ENCODE results near the gene DNAH9. TPM values are rescaled to one million over a fixed set of nuclear protein-coding genes. Genes with fewer than 3 reads are reported as not detected.

DNAH9 gene
- total and polyA plus RNA-seq, 2 donors (not counting 1 experiment from before 2014, with no cell fraction given), result not detected

GRCh38 chr17:11612956-11613355, 14.7 kb downstream of the DNAH9 start:
- H3K4me1 Mint-ChIP-seq, result no peaks in the 10 kb centered on the region
- ATAC-seq (ENCODE audit: low read depth), result no peak

More at GRCh38 chr17:11612956-11613355, 14.7 kb downstream of the DNAH9 start:
- no peak overlapping the region for H3K4me3 Mint-ChIP-seq
- H3K4me1 ChIP-seq (ENCODE audit: control insufficient read depth in 2 of 2, insufficient read depth in 2 of 2, low read length in 2 of 2), result no peaks in the 10 kb centered on the region
- 49% methylated on average over 2 of the region's 2 CpGs for WGBS (ENCODE audit: insufficient coverage)
- H3K36me3 ChIP-seq (replicated peaks in 1 of 2; ENCODE audit: control extremely low read depth in 1 of 2, control insufficient read depth in 1 of 2, extremely low read depth in 1 of 2, insufficient read depth in 2 of 2, low read length in 1 of 2), result no peaks in the 10 kb centered on the region
- H2AFZ ChIP-seq (ENCODE audit: insufficient read depth, low read depth, low read length, poor library complexity, severe bottlenecking), result no peak overlapping the region
- no peaks in the 10 kb centered on the region for H3K27me3 Mint-ChIP-seq
- H3K9me3 ChIP-seq (ENCODE audit: control extremely low read depth in 1 of 3, control insufficient read depth in 2 of 3, insufficient read depth in 1 of 3, low read length in 2 of 3), result peaks cover 0 to 16% (median 0%) of the 10 kb centered on the region in 3 donors
- H3K9ac ChIP-seq (ENCODE audit: low read length), result no peak overlapping the region
- ChIA-PET POLR2A (no interaction called here), CTCF (no interaction called here)
- no peak overlapping the region for H3K4me3 ChIP-seq (ENCODE audit: control extremely low read depth in 1 of 5, extremely low read depth in 1 of 5, insufficient read depth in 1 of 5, low read depth in 2 of 5, low read length in 4 of 5)
- TF ChIP-seq EZH2 (IDR thresholded peaks at IDR 0.05; ENCODE audit: borderline replicate concordance, insufficient read depth, low read depth, low read length, poor library complexity, severe bottlenecking) (no peak), CTCF (IDR thresholded peaks at IDR 0.05) (no peak)
- no peak overlapping the region for H3K27ac ChIP-seq (ENCODE audit: low read length in 2 of 2)
- intact Hi-C loops (cut with micrococcal nuclease), result no loop called here
- no peaks in the 10 kb centered on the region for H3K79me2 ChIP-seq (ENCODE audit: control insufficient read depth, insufficient read depth, low read length)
- H3K27ac Mint-ChIP-seq, result no peak overlapping the region
- H3K27me3 ChIP-seq (replicated peaks in 1 of 4; ENCODE audit: control extremely low read depth in 1 of 4, control insufficient read depth in 3 of 4, insufficient read depth in 4 of 4, low read length in 3 of 4), result no peaks in the 10 kb centered on the region
- H3K9me3 Mint-ChIP-seq (ENCODE audit: insufficient read depth), result no peaks in the 10 kb centered on the region
- no peaks in the 10 kb centered on the region for H4K20me1 ChIP-seq (ENCODE audit: control insufficient read depth, insufficient read depth, low read length, poor library complexity, severe bottlenecking)
- no peak overlapping the region for H3K4me2 ChIP-seq (replicated peaks; ENCODE audit: low read depth, low read length, poor library complexity, severe bottlenecking)
- DNase-seq, result no peak
